CMK (cell line): ENCODE results near the gene TAOK3.
A peak's percentile ranks its signal among the peaks of the same experiment; 100 is the strongest.
"Not testable (repeated sequence)": the region's sequence is repeated elsewhere in the genome, so short reads cannot be mapped to it uniquely, and the experiment has no call there.

ENCODE experiments used
- DNase-seq: peaks from one replicate; pipeline ENCODE4 v3.0.0-alpha.2; 2010; ENCODE audit warnings: low read depth

Gene TAOK3

GRCh38 chr12:118299791-118300460, 72.8 kb downstream of the TAOK3 start:
- DNase-seq = no peak

DNA sequence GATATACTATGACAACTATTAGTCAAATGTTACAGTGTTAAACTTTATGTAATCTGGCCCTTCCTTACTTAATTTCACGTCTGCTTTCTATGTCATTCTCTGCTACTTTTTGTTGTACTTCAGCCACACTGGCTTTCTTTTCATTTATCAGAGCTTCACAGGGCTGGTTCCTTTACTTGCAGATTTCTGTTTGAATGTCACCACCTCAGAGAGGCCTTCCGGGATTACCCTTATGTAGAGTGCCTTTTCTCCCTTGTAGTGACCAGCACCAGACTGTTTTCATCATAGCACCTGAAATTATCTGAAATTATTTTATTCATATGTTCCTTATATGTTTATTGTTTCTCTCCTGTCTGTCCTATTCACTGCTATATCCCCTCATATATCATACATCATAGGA, 75.4 kb downstream of the TAOK3 start:
- DNase-seq = no peak

- no peak for DNase-seq
These were observed 79.9 kb downstream of the TAOK3 start for GRCh38 chr12:118292836-118293235.

DNA sequence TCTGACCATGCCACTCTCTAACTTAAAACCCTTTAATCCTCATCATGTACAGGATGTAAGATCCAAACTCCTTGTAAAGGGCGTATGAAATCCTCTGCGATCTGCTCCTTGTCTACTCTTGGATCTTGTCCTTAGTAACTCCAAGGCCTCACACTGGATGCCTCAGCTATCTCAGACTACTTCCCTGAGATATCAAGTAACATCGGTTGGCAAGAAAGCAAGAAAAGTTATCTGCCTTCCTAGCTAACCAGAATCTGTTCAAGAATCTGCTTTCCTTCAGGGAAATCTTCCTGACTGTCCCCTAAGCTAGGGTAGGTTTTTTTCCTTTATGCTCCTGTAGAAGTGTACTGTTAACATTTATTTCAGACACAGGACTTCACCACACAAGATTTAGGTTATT, 82.6 kb downstream of the TAOK3 start:
- no peak for DNase-seq

DNA sequence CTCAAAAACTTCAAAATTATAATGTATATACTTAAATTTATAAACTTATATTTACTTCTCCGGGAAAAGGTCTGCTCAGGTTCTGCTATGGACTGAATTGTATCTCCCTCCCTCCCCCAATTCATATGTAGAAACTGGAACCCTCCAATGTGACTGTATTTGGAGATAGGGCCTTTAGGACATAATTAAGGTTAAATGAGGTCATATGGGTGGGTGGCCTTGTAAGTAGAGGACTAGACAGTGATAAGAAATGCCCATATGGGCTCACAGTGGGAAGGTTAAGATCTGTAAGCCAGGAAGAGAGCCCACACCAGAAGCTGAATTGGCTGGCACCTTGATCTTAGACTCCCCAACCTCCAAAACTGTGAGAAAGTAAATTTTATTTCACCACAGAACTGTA, 84.5 kb downstream of the TAOK3 start:
- DNase-seq = peak; percentile 49

DNA sequence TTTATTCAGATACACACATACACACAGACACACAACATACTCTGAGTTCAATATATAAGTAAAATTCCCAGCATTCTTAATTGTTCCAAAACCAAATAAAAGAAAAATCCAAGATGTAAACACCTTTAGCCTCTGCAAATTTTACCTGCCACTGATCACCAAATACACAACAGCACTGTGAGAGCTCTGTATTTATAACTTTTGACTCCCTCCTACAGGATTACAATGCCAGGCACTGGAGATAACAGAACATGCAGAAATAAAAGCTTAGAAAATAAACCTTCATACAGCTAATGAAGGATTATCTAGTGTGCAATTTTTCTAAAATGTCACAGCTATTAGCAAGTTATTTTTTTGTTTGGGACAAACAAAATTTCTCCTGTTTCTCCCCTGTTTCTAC, 85.0 kb downstream of the TAOK3 start:
- DNase-seq = no peak

- no peak for DNase-seq
These were observed 89.9 kb downstream of the TAOK3 start for GRCh38 chr12:118282767-118283166.

DNA sequence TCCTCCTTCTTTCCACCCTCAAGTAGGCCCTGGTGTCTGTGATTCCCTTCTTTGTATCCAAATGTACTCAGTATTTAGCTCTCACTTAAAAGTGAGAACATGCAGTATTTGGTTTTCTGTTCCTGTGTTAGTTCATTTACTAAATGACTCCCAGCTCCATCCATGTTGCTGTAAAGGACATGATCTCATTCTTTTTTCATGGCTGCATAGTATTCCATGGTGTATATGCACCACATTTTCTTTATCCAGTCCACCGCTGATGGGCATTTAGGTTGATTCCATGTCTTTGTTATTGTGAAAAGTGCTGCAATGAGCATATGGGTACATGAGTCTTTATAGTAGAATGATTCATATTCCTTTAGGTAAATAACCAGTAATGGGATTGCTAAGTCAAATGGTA, 94.4 kb downstream of the TAOK3 start:
- DNase-seq = not testable (repeated sequence)

DNA sequence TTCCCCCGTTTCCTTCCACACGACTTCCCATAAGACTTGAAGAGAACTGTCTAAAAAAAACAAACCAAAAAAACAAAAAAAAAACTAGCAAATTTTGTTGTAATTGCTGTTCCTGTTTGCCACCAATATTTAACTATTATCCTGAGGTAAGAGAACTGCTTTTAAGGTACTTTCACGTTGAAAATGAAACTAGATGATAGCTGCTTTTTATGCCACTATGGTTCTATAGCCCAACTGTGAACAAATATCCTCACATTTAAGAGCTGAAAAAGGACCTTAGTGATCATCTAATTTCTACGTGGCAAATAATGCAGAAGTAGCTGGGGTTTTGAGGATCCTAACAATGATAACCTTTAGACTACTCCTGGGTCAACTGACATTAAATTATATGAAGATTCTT, 98.6 kb downstream of the TAOK3 start:
- DNase-seq = no peak

DNA sequence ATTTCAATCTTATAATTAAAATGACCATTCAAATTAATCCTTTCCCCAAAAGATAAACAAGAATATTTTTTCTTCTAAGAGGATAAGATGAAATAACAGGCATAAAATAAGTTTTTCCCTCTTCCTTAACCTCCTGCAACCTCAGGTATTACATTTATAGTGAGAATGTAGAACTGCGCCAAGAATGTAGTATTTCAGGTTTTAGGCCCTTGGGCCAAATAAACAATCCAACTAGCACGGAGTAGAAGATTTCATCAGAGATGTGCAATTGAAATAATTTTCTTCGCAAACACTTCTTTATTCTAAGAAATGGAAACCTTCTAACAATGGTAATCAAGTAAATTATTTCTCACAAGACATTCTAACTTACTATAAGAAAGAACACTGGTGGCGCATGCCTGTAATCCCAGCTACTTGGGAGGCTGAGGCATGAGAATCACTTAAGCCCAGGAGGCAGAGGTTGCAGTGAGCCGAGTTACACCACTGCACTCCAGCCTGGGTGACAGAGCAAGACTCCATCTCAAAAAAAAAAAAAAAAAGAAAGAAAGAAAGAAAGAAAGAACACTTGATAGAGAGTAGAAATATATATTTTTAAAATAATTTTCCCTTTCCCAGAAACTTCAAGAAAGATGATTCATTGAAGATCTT, 100.8 kb downstream of the TAOK3 start:
- no peak for DNase-seq

DNA sequence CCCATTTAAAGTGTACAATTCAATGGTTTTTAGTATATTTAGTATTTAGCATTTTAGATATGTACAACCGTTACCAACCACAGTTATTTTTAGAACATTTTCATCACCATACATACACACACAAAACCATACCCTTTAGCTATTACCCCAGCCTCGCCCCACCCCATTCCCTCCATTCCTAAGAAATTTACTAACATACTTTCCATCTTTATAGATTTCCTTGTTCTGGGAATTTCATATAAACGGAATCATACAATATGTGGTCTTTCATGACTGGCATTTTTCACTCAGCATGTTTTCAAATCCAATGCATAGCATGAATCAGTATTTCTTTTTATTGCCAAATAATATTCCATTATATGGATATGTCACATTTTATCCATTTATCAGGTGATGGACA, 101.5 kb downstream of the TAOK3 start:
- no peak for DNase-seq

DNA sequence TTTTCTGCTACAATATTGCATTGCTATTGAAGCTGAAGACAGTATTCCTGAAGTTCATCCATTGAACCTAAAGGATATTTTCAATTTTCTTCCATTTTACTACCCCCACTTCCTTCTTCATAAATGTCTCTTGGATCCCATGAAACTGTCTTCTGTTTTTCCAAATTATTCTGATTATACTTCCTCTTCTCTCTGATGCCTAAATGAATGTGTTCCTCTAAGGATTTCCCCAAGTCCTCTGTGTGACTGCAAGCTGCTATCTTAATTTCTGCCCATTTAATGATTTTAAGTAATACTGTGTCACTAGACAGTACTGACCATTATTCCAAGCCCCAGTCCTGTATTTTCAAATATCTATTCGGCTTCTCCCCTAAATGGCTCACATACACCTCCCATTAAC, 102.9 kb downstream of the TAOK3 start:
- no peak for DNase-seq

GRCh38 chr12:118259079-118259478, 113.6 kb downstream of the TAOK3 start:
- no peak for DNase-seq

DNA sequence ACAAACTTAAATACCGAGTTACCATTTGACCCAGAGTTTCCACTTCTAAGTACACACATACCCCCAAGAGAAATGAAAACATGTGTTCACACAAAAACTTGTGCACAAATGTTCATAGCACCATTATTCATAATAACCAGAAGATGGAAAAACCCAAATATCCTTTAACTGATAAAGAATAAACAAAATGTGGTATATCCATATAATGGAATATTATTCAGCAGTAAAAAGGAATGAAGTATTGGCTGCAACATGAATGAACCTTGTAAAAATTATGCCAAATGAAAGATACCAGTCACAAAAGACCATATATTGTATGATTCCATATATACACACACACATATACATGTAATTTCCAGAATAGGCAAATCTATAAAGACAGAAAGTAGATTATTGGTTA, 116.4 kb downstream of the TAOK3 start:
- DNase-seq = no peak

DNA sequence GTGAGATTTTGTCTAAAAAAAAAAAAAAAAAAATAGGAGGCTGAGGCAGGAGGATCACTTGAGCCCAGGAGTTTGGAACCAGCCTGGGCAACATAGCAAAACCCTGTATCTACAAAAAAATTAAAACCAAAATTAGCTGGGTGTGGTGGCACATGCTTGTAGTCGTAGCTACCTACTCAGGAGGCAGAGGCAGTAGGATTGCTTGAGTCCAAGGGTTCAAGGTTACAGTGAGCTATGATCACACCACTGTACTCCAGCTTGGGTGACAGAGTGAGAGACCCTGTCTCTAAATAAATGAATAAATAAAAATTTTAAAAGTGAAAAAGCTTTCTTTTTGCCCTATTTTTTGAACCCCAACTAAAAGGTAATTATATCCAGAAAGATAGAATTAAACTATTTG, 123.2 kb downstream of the TAOK3 start:
- DNase-seq = no peak

- not testable (repeated sequence) for DNase-seq
These were observed 126.8 kb downstream of the TAOK3 start for GRCh38 chr12:118245886-118246285.

GRCh38 chr12:118238888-118239287, 133.8 kb downstream of the TAOK3 start:
- no peak for DNase-seq

DNA sequence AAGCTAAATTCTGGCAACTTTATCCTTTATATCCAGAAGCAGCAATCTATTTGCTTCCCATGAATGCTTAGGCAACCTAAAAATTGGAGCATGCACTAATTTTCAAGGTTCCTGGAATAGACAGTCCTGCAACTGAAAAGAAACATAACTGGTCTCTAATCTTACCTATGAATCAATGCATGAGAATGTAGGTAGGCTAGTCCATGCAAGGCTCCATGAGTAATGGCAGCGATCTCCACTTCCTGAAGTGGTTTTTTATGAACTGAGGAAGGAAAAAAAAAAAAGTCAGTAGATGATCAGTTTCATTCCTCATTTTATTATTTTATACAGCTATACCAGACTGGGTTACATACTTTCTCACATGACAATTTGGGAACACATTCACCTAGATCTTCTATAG, 134.8 kb downstream of the TAOK3 start:
- no peak for DNase-seq

DNA sequence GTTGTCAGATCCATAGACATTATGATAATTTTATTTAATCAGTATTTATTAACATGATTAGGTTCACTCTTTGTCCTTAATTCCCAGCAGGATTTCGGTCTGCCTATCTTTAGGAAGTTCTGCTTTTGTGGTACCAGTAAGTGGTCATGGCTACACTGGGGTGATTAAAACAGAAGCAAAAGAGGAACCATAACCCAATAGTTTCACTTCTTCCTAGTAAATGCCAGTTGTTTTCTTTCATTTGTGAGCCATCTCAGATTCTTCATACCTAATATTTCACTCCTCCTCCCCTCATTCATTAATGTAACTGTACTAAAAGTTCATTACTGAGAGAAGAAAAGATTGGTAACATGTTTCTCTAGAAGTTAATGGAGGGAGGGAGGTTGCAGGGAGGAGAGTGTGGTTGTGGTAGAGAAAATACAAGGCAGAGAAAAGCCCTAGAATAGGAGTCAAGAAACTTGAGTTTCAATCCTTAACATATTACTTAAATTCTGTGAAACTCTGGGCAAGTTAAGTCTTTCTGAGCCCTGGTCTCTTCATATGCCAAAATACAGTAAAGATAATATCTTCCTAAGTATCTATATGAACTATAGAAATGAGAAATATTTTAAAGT, 135.5 kb downstream of the TAOK3 start:
- no peak for DNase-seq

- no peak for DNase-seq
These were observed 152.0 kb downstream of the TAOK3 start for GRCh38 chr12:118220702-118221101.

DNA sequence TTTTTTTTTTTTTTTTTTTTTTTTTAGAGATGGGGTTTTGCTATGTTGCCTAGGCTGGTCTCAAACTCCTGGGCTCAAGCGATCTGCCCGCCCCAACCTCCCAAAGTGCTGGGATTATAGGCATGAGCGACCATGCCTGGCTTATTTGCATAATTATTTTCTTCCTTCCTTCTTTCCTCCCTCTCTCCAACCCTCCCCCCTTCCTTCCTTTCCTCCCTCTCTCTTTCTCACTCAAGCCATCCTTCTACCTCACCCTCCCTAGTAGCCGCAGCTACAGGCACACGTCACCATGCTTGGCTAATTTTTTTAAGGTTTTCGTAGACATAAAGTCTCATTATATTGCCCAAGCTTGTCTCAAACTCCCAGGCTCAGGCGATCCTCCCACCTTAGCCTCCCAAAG, 152.9 kb downstream of the TAOK3 start:
- no peak for DNase-seq

GRCh38 chr12:118219106-118219505, 153.6 kb downstream of the TAOK3 start:
- DNase-seq = no peak

- no peak for DNase-seq
These were observed 159.3 kb downstream of the TAOK3 start for GRCh38 chr12:118213452-118213851.

- DNase-seq = no peak
These were observed 160.1 kb downstream of the TAOK3 start for GRCh38 chr12:118212606-118213005.
